ENCODE results near the gene NTNG2.

DNA sequence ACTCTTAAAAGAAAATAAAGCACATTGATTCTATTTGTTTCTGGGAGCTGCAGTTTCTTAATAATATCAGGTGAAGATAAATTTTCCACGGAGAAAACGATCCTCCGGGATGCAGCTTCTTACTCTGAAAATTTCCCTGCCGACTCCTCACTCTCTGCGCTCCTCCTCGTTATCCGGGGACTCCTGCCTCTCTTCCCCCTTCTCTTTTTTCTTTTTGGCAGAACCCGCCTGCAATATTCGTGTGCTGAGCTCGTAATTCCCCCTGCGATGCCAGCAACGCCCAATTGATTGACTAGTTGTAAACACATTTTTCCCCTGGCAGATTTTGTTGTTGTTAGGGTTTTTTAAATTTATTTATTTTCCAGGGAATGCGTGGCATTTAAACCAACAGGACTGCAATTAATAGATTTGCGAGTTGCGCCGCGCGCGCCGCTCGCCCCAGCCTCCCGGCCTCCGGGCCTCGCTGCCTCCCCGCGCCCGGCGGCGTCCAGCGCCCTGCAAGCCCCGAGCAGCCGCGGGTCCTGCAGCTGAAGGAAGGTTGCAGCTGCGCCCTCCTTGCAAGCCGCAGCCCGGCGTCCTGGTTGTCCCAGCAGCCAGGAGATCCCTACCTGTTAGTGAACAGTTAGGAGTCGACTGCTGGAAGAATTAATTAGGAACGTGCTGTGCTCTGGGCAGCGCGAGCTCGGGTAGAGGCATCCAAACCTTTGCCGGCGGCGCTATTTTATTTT is 2.2 kb downstream of the NTNG2 start:
- TF ChIP-seq, protein P1, sequence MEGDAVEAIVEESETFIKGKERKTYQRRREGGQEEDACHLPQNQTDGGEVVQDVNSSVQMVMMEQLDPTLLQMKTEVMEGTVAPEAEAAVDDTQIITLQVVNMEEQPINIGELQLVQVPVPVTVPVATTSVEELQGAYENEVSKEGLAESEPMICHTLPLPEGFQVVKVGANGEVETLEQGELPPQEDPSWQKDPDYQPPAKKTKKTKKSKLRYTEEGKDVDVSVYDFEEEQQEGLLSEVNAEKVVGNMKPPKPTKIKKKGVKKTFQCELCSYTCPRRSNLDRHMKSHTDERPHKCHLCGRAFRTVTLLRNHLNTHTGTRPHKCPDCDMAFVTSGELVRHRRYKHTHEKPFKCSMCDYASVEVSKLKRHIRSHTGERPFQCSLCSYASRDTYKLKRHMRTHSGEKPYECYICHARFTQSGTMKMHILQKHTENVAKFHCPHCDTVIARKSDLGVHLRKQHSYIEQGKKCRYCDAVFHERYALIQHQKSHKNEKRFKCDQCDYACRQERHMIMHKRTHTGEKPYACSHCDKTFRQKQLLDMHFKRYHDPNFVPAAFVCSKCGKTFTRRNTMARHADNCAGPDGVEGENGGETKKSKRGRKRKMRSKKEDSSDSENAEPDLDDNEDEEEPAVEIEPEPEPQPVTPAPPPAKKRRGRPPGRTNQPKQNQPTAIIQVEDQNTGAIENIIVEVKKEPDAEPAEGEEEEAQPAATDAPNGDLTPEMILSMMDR (conservative IDR thresholded peaks at IDR 0.05 in 1 of 2, IDR thresholded peaks at IDR 0.05 in 1 of 2; ENCODE audit: extremely low read depth in 1 of 2, insufficient read depth in 1 of 2, low read depth in 1 of 2, low read length in 2 of 2), result no peak
- no peak for TF ChIP-seq EZH2 (IDR thresholded peaks at IDR 0.05; ENCODE audit: borderline replicate concordance, low read length)
